Measurements from ENCODE around the gene KDM6B.

KDM6B gene

DNA sequence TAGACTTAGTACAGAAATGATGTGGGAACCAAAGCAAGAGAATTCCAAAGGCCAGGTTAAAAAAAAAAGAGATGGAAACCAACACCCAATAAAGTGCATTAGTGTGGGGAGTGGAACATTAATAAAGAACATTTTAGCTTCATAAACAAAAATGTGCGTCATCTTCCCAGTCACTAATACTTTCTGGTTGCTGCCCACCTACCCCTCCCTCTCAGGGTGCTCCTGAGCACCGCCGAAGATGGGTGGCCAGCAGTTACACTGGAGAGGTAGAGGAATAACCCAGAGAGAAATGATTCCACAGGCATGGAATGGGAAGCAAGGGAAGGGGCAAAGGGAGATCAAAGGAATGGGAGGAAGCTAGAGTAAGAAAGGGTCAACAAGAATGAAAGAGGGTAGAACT is 48.6 kb downstream of the KDM6B start:
- TF ChIP-seq, protein P1, sequence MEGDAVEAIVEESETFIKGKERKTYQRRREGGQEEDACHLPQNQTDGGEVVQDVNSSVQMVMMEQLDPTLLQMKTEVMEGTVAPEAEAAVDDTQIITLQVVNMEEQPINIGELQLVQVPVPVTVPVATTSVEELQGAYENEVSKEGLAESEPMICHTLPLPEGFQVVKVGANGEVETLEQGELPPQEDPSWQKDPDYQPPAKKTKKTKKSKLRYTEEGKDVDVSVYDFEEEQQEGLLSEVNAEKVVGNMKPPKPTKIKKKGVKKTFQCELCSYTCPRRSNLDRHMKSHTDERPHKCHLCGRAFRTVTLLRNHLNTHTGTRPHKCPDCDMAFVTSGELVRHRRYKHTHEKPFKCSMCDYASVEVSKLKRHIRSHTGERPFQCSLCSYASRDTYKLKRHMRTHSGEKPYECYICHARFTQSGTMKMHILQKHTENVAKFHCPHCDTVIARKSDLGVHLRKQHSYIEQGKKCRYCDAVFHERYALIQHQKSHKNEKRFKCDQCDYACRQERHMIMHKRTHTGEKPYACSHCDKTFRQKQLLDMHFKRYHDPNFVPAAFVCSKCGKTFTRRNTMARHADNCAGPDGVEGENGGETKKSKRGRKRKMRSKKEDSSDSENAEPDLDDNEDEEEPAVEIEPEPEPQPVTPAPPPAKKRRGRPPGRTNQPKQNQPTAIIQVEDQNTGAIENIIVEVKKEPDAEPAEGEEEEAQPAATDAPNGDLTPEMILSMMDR (IDR thresholded peaks at IDR 0.05; ENCODE audit: control insufficient read depth, extremely low read depth, insufficient read depth) = no peak
- no peak overlapping the region for H3K4me3 ChIP-seq (ENCODE audit: low read depth, low read length)
- DNase-seq (ENCODE audit: low read depth) = no peak

Measured in LNCaP clone FGC (cell line).